ENCODE data around the gene WDR82.

WDR82 gene

DNA sequence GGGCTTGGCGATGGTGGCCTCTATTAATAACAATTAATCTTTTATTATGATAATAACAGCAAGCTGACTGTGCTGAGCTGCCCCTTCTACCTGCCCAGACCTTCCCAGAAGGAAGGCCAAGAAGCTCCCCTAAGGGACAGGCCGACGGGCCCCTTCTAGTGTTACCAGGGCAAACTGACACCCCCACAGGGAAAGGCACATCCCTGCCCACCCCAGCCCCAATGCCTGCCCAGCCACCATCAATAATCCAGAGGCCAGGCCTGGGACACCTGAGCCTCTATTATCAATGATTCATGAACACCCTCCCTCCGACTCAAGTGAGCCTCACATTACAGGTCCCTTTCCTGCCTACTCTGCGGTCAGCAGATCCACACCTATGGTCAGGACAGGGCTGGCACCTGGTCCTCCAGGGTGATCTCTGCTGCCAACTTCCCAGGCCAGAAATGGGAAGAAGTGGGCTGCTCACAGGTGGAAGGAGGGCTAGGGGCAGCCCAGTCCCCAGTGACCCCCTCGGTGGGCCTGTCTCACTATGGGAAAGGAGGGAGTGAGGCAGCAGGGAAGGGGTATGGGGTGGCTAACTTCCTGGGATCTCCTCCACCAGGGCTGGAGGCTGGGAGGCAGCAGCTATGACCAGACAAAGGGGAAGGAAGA, 41.3 kb downstream of the WDR82 start:
- no peaks in the 10 kb centered on the region for H4K20me1 ChIP-seq (ENCODE audit: insufficient read depth)
- no peak overlapping the region for H3K4me3 ChIP-seq (IDR thresholded peaks at IDR 0.05; ENCODE audit: insufficient read depth, low read depth, low read length)
- peaks cover 34% of the 10 kb centered on the region for H3K4me1 ChIP-seq (ENCODE audit: low read depth, poor library complexity, severe bottlenecking)
- H3K27me3 ChIP-seq (ENCODE audit: insufficient read depth, low read depth) = no peaks in the 10 kb centered on the region
- no peak overlapping the region for H2AFZ ChIP-seq (ENCODE audit: low read depth)
- TF ChIP-seq, protein P1, sequence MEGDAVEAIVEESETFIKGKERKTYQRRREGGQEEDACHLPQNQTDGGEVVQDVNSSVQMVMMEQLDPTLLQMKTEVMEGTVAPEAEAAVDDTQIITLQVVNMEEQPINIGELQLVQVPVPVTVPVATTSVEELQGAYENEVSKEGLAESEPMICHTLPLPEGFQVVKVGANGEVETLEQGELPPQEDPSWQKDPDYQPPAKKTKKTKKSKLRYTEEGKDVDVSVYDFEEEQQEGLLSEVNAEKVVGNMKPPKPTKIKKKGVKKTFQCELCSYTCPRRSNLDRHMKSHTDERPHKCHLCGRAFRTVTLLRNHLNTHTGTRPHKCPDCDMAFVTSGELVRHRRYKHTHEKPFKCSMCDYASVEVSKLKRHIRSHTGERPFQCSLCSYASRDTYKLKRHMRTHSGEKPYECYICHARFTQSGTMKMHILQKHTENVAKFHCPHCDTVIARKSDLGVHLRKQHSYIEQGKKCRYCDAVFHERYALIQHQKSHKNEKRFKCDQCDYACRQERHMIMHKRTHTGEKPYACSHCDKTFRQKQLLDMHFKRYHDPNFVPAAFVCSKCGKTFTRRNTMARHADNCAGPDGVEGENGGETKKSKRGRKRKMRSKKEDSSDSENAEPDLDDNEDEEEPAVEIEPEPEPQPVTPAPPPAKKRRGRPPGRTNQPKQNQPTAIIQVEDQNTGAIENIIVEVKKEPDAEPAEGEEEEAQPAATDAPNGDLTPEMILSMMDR (conservative IDR thresholded peaks at IDR 0.05; ENCODE audit: low read depth, low read length) = no peak
- no peak overlapping the region for H3K9ac ChIP-seq
- no peak overlapping the region for H3K4me2 ChIP-seq
- no peak overlapping the region for H3K27ac ChIP-seq
- H3K79me2 ChIP-seq (ENCODE audit: insufficient read depth, low read depth) = no peaks in the 10 kb centered on the region
- H3K36me3 ChIP-seq (ENCODE audit: insufficient read depth) = no peaks in the 10 kb centered on the region

- no peaks in the 10 kb centered on the region for H4K20me1 ChIP-seq (ENCODE audit: insufficient read depth)
- no peak overlapping the region for H2AFZ ChIP-seq (ENCODE audit: low read depth)
- H3K27me3 ChIP-seq (ENCODE audit: insufficient read depth, low read depth) = no peaks in the 10 kb centered on the region
- H3K4me1 ChIP-seq (ENCODE audit: low read depth, poor library complexity, severe bottlenecking) = peaks cover 28% of the 10 kb centered on the region
- no peak overlapping the region for H3K27ac ChIP-seq
- TF ChIP-seq, protein P1 (conservative IDR thresholded peaks at IDR 0.05; ENCODE audit: low read depth, low read length) = no peak
- H3K4me2 ChIP-seq = no peak overlapping the region
- H3K9ac ChIP-seq = no peak overlapping the region
- no peak overlapping the region for H3K4me3 ChIP-seq (IDR thresholded peaks at IDR 0.05; ENCODE audit: insufficient read depth, low read depth, low read length)
- H3K36me3 ChIP-seq (ENCODE audit: insufficient read depth) = no peaks in the 10 kb centered on the region
- H3K79me2 ChIP-seq (ENCODE audit: insufficient read depth, low read depth) = no peaks in the 10 kb centered on the region
Measured at GRCh38 chr3:52236424-52236886, 42.0 kb downstream of the WDR82 start.

GRCh38 chr3:52234516-52235447, 43.7 kb downstream of the WDR82 start:
- H3K27ac ChIP-seq = no peak overlapping the region
- no peaks in the 10 kb centered on the region for H4K20me1 ChIP-seq (ENCODE audit: insufficient read depth)
- H3K4me2 ChIP-seq = no peak overlapping the region
- H3K27me3 ChIP-seq (ENCODE audit: insufficient read depth, low read depth) = no peaks in the 10 kb centered on the region
- no peak overlapping the region for H2AFZ ChIP-seq (ENCODE audit: low read depth)
- H3K9ac ChIP-seq = no peak overlapping the region
- H3K79me2 ChIP-seq (ENCODE audit: insufficient read depth, low read depth) = no peaks in the 10 kb centered on the region
- H3K4me1 ChIP-seq (ENCODE audit: low read depth, poor library complexity, severe bottlenecking) = peaks cover 11% of the 10 kb centered on the region
- H3K4me3 ChIP-seq (IDR thresholded peaks at IDR 0.05; ENCODE audit: insufficient read depth, low read depth, low read length) = no peak overlapping the region
- TF ChIP-seq, protein P1 (conservative IDR thresholded peaks at IDR 0.05; ENCODE audit: low read depth, low read length) = no peak
- H3K36me3 ChIP-seq (ENCODE audit: insufficient read depth) = no peaks in the 10 kb centered on the region

DNA sequence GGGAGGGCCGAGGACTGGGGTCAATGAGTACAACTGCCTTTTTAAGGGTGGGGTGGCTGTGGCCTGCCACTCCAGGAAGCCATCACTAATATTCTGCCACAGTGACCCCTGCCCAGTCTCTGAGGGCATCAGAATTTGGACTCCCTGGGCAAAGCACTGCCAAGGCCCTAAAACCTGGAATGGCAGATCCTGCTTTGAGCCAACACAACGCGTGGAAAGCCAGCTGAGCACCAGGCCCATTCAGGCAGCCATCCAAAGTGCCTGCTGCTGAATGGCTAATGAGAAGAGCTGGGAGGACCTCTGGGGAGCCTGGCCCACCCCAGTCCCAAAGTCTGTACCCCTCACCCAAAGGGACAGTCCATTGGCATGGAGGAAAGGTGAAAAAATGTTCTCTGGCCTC, 44.5 kb downstream of the WDR82 start:
- H3K79me2 ChIP-seq (ENCODE audit: insufficient read depth, low read depth) = no peaks in the 10 kb centered on the region
- H3K9ac ChIP-seq = no peak overlapping the region
- no peaks in the 10 kb centered on the region for H3K36me3 ChIP-seq (ENCODE audit: insufficient read depth)
- no peak overlapping the region for H3K4me3 ChIP-seq (IDR thresholded peaks at IDR 0.05; ENCODE audit: insufficient read depth, low read depth, low read length)
- no peaks in the 10 kb centered on the region for H3K27me3 ChIP-seq (ENCODE audit: insufficient read depth, low read depth)
- TF ChIP-seq, protein P1 (conservative IDR thresholded peaks at IDR 0.05; ENCODE audit: low read depth, low read length) = no peak
- no peaks in the 10 kb centered on the region for H4K20me1 ChIP-seq (ENCODE audit: insufficient read depth)
- H3K27ac ChIP-seq = no peak overlapping the region
- no peak overlapping the region for H2AFZ ChIP-seq (ENCODE audit: low read depth)
- H3K4me2 ChIP-seq = no peak overlapping the region
- H3K4me1 ChIP-seq (ENCODE audit: low read depth, poor library complexity, severe bottlenecking) = peaks cover 10% of the 10 kb centered on the region

Measured in KMS-11 (cell line).